BJ (cell line): ENCODE measurements around the gene BCHE. TPM values are rescaled to one million over a fixed set of nuclear protein-coding genes. Genes with fewer than 3 reads are reported as not detected.
"Not testable (repeated sequence)": the region's sequence is repeated elsewhere in the genome, so short reads cannot be mapped to it uniquely, and the experiment has no call there.

Source experiments
- CTCF ChIA-PET: fragments of 350-600 bp; formaldehyde crosslinking; extraction: SDS; loops from one replicate; lab custom pipeline; 2021; ENCODE audit warnings: antibody characterized with exemption, inconsistent platforms; lab: Yijun Ruan, JAX
- POLR2A ChIA-PET: fragments of 300-600 bp; sonication (Branson Sonifier 250); formaldehyde crosslinking; extraction: SDS; loops from one replicate; lab custom pipeline; 2021; ENCODE audit warnings: antibody characterized with exemption; lab: Charles Lee
- DNase-seq: peaks from one replicate; pipeline ENCODE4 v3.0.0-alpha.2; 2011; ENCODE audit warnings: low read depth
- H3K27me3 ChIP-seq: 2 replicates; pipeline ENCODE4 v1.6.0; 2011; ENCODE audit warnings: low read length; ENCODE audit not compliant: control insufficient read depth, insufficient read depth
- H3K36me3 ChIP-seq: 2 replicates; pipeline ENCODE4 v1.5.1; 2011; ENCODE audit warnings: low read length; ENCODE audit not compliant: control insufficient read depth, insufficient read depth
- H3K4me3 ChIP-seq: 2 replicates; pipeline ENCODE4 v1.5.1; 2011; ENCODE audit warnings: low read depth, mild to moderate bottlenecking, control low read depth, low read length
- polyA plus RNA-seq: library from polyadenylated mRNA; depleted of rRNA; stranded (reverse); fragments of >200 nt; gene quantifications from 2 replicates; pipeline ENCODE4 v1.2.3, GENCODE V29; 2011
- TF ChIP-seq, protein P1 (sequence below): IDR thresholded peaks from 2 replicates; pipeline ENCODE4 v1.5.1; 2011; ENCODE audit warnings: low read depth, mild to moderate bottlenecking, control low read depth, inconsistent platforms, low read length, moderate library complexity; ENCODE audit not compliant: insufficient read depth

BCHE gene
- polyA plus RNA-seq, 1 experiment, result not detected

DNA sequence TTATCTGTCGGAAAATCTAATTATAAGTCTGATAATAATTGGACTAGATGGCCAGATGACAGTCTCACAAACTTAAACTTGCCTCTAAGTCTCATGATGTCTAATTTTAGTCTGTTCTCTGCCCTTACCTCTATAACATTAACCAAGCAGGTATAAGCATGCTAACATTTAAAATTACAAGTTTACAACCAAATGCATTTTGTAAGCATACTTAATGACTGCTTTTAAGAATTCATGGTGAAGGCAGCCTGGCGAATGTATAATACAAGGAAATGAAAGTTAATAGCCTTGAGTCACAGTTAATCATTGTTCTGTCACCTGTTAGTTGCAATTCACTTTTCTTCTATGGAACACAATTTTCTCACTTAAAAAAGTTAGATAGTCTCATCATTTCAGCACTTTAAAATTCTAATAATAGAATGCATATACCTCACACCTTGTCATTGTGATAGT is 16.5 kb downstream of the BCHE start:
- TF ChIP-seq, protein P1, sequence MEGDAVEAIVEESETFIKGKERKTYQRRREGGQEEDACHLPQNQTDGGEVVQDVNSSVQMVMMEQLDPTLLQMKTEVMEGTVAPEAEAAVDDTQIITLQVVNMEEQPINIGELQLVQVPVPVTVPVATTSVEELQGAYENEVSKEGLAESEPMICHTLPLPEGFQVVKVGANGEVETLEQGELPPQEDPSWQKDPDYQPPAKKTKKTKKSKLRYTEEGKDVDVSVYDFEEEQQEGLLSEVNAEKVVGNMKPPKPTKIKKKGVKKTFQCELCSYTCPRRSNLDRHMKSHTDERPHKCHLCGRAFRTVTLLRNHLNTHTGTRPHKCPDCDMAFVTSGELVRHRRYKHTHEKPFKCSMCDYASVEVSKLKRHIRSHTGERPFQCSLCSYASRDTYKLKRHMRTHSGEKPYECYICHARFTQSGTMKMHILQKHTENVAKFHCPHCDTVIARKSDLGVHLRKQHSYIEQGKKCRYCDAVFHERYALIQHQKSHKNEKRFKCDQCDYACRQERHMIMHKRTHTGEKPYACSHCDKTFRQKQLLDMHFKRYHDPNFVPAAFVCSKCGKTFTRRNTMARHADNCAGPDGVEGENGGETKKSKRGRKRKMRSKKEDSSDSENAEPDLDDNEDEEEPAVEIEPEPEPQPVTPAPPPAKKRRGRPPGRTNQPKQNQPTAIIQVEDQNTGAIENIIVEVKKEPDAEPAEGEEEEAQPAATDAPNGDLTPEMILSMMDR, result no peak
- ChIA-PET POLR2A (no interaction called here), CTCF (no interaction called here)
- no peaks in the 10 kb centered on the region for H3K36me3 ChIP-seq
- no peak overlapping the region for H3K4me3 ChIP-seq
- H3K27me3 ChIP-seq, result no peaks in the 10 kb centered on the region
- DNase-seq, result no peak

DNA sequence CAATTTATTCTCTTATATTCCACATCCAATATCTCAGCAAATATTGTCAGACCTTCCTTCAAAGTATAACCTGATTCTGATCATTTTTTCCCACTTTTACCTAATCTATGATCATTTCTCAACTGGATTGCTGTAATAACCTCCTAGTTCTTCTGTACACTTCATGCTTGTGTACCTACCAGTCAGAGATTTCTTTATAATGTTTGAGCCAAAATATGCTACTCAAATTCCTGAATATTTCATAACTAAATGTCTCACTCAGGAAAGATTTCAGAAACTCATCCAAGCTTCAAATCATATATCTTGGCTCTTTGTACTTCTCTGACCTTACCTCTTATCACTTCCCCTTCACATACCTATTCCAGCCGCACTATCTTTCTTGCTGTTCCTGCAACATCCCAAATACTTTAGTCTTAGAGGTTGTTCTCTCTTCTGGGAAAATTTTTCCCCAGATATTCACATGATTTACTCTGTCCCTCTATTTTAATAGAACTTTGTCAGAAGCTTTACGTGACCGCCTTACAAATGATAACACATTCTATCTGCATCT is 20.0 kb downstream of the BCHE start:
- ChIA-PET CTCF (no interaction called here), POLR2A (no interaction called here)

DNA sequence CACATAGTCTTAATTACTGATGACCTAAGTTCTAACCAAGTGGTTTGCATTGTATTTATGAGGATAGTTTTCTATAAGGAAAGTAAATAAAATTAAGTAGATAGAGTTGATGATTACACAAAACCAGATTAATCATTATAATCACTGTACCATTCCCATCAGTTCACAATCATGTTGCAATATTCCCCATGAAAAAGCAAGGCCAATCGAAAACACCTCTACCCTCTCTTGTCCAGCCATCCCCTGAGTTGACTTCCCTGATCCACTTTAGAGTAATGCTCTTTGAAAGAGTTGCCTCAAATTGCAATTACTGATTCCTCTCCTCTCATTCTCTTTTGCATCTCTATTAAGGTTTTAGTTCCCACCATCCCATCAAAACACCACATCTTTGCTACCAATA is 21.0 kb downstream of the BCHE start:
- Histone ChIP-seq H3K36me3 (no peaks in the 10 kb centered on the region), H3K4me3 (no peak overlapping the region), H3K27me3 (no peaks in the 10 kb centered on the region)
- POLR2A ChIA-PET, result no interaction called here
- CTCF ChIA-PET, result no interaction called here
- no peak for DNase-seq
- TF ChIP-seq, protein P1, result no peak

More for the DNA sequence above, 20.0 kb downstream of the BCHE start:
- no peak for DNase-seq
- no peaks in the 10 kb centered on the region for H3K36me3 ChIP-seq
- H3K27me3 ChIP-seq, result no peaks in the 10 kb centered on the region
- no peak overlapping the region for H3K4me3 ChIP-seq
- TF ChIP-seq, protein P1, result no peak

GRCh38 chr3:165815682-165816081 is 21.5 kb downstream of the BCHE start:
- CTCF ChIA-PET, result no interaction called here
- POLR2A ChIA-PET, result no interaction called here
- H3K27me3 ChIP-seq, result no peaks in the 10 kb centered on the region
- no peaks in the 10 kb centered on the region for H3K36me3 ChIP-seq
- no peak for DNase-seq
- TF ChIP-seq, protein P1, result no peak
- no peak overlapping the region for H3K4me3 ChIP-seq

- DNase-seq, result no peak
- Histone ChIP-seq H3K36me3 (no peaks in the 10 kb centered on the region), H3K27me3 (no peaks in the 10 kb centered on the region), H3K4me3 (no peak overlapping the region)
- TF ChIP-seq, protein P1, result no peak
- POLR2A ChIA-PET, result no interaction called here
- CTCF ChIA-PET, result no interaction called here
Measured at GRCh38 chr3:165814380-165814779, 22.8 kb downstream of the BCHE start.

DNA sequence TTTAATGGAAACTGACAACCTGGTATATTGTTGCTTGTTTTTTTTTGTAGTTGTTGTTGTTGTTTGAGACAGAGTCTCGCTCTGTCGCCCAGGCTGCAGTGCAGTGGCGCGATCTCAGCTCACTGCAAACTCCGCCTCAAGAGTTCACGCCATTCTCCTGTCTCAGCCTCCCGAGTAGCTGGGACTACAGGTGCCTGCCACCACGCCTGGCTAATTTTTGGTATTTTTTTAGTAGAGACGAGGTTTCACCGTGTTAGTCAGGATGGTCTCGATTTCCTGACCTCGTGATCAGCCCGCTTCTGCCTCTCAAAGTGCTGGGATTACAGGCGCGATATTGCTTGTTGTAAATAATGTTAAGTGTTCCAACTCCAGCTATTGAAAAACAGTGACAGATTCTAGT is 29.3 kb downstream of the BCHE start:
- H3K4me3 ChIP-seq, H3K27me3 ChIP-seq, POLR2A ChIA-PET, DNase-seq, CTCF ChIA-PET, H3K36me3 ChIP-seq: not testable (repeated sequence)
